HEK293 (cell line): Measurements from ENCODE around the gene PLEKHA6.

Experiments used
- CTCF ChIA-PET: fragments of 350-600 bp; formaldehyde crosslinking; extraction: SDS; loops from one replicate; lab custom pipeline; 2021; ENCODE audit warnings: antibody characterized with exemption; lab: Yijun Ruan, JAX
- POLR2A ChIA-PET: fragments of 300-600 bp; formaldehyde crosslinking; extraction: SDS; loops from one replicate; lab custom pipeline; 2020; ENCODE audit warnings: antibody characterized with exemption, inconsistent platforms; lab: Yijun Ruan, JAX
- H3K27ac ChIP-seq: fragments of 200-500 bp; sonication (Bioruptor generic); 2 replicates; pipeline ENCODE4 v1.5.1; 2014; ENCODE audit warnings: low read depth, low read length, control low read depth, inconsistent platforms; ENCODE audit errors: extremely low read depth
- H3K36me3 ChIP-seq, 2 experiments: fragments of 200-500 bp in 1 of 2; sonication (Bioruptor generic) in 1 of 2; 1 replicate in 1 of 2; 2 replicates in 1 of 2; pipeline ENCODE4 v1.5.1; 2014 to 2017; ENCODE audit warnings: inconsistent platforms in 2 of 2, low read length in 2 of 2; ENCODE audit not compliant: control insufficient read depth in 2 of 2, insufficient read depth in 1 of 2
- H3K4me1 ChIP-seq: fragments of 200-500 bp; sonication (Bioruptor generic); 2 replicates; pipeline ENCODE4 v1.5.1; 2014; ENCODE audit warnings: mild to moderate bottlenecking, low read length, inconsistent platforms; ENCODE audit not compliant: control insufficient read depth, insufficient read depth
- H3K4me3 ChIP-seq: 2 replicates; pipeline ENCODE4 v1.5.1; 2011; ENCODE audit warnings: low read depth, mild to moderate bottlenecking, control low read depth, low read length, moderate library complexity
- H3K9me3 ChIP-seq: fragments of 200-500 bp; sonication (Bioruptor generic); 2 replicates; pipeline ENCODE4 v1.5.1; 2014; ENCODE audit warnings: low read depth, low read length, inconsistent platforms; ENCODE audit not compliant: control insufficient read depth, insufficient read depth
- FEZF1 ChIP-seq: fragments of 450-650 bp; formaldehyde crosslinking; IDR thresholded peaks from 2 replicates; pipeline ENCODE4 v1.5.1; 2016; ENCODE audit warnings: missing biosample characterization, missing genetic modification characterization
- SP7 ChIP-seq: fragments of 450-650 bp; formaldehyde crosslinking; IDR thresholded peaks from 2 replicates; pipeline ENCODE4 v1.5.1; 2016; ENCODE audit warnings: missing biosample characterization, missing genetic modification characterization
- ZBTB6 ChIP-seq: fragments of 450-650 bp; formaldehyde crosslinking; IDR thresholded peaks from 2 replicates; pipeline ENCODE4 v1.5.1; 2017; ENCODE audit warnings: missing biosample characterization, missing genetic modification characterization
- ZFP41 ChIP-seq: fragments of 450-650 bp; formaldehyde crosslinking; IDR thresholded peaks from 2 replicates; pipeline ENCODE4 v1.5.1; 2016; ENCODE audit warnings: missing biosample characterization, missing genetic modification characterization, borderline replicate concordance
- ZNF10 ChIP-seq: fragments of 450-650 bp; formaldehyde crosslinking; IDR thresholded peaks from 2 replicates; pipeline ENCODE4 v1.5.1; 2017; ENCODE audit warnings: missing biosample characterization, missing genetic modification characterization
- ZNF132 ChIP-seq: fragments of 450-650 bp; formaldehyde crosslinking; IDR thresholded peaks from 2 replicates; pipeline ENCODE4 v1.5.1; 2017; ENCODE audit warnings: missing biosample characterization, missing genetic modification characterization, borderline replicate concordance
- ZNF140 ChIP-seq: fragments of 450-650 bp; formaldehyde crosslinking; IDR thresholded peaks from 2 replicates; pipeline ENCODE4 v1.5.1; 2016; ENCODE audit warnings: missing biosample characterization, missing genetic modification characterization
- ZNF174 ChIP-seq: fragments of 450-650 bp; formaldehyde crosslinking; IDR thresholded peaks from 2 replicates; pipeline ENCODE4 v1.5.0; 2017; ENCODE audit warnings: missing biosample characterization, mild to moderate bottlenecking, missing genetic modification characterization
- ZNF2 ChIP-seq: fragments of 450-650 bp; formaldehyde crosslinking; IDR thresholded peaks from 2 replicates; pipeline ENCODE4 v1.5.1; 2016; ENCODE audit warnings: missing biosample characterization, missing genetic modification characterization
- ZNF214 ChIP-seq: fragments of 450-650 bp; formaldehyde crosslinking; IDR thresholded peaks from 2 replicates; pipeline ENCODE4 v1.5.1; 2017; ENCODE audit warnings: missing biosample characterization, mild to moderate bottlenecking, missing genetic modification characterization, borderline replicate concordance
- ZNF23 ChIP-seq: fragments of 450-650 bp; formaldehyde crosslinking; IDR thresholded peaks from 2 replicates; pipeline ENCODE4 v1.5.1; 2016; ENCODE audit warnings: missing biosample characterization, missing genetic modification characterization, borderline replicate concordance
- ZNF280C ChIP-seq: fragments of 450-650 bp; formaldehyde crosslinking; IDR thresholded peaks from 2 replicates; pipeline ENCODE4 v1.5.1; 2016; ENCODE audit warnings: missing biosample characterization, missing genetic modification characterization
- ZNF302 ChIP-seq: fragments of 450-650 bp; formaldehyde crosslinking; IDR thresholded peaks from 2 replicates; pipeline ENCODE4 v1.5.1; 2016; ENCODE audit warnings: missing biosample characterization, missing genetic modification characterization, low read depth
- ZNF398 ChIP-seq: fragments of 450-650 bp; formaldehyde crosslinking; IDR thresholded peaks from 2 replicates; pipeline ENCODE4 v1.5.1; 2017; ENCODE audit warnings: missing biosample characterization, missing genetic modification characterization
- ZNF426 ChIP-seq: fragments of 450-650 bp; formaldehyde crosslinking; IDR thresholded peaks from 2 replicates; pipeline ENCODE4 v1.5.1; 2017; ENCODE audit warnings: missing biosample characterization, missing genetic modification characterization, mild to moderate bottlenecking, inconsistent platforms, moderate library complexity
- ZNF544 ChIP-seq: fragments of 450-650 bp; formaldehyde crosslinking; IDR thresholded peaks from 2 replicates; pipeline ENCODE4 v1.5.0; 2017; ENCODE audit warnings: missing biosample characterization, missing genetic modification characterization
- ZNF558 ChIP-seq: fragments of 450-650 bp; formaldehyde crosslinking; IDR thresholded peaks from 2 replicates; pipeline ENCODE4 v1.5.1; 2016; ENCODE audit warnings: missing biosample characterization, missing genetic modification characterization
- ZNF560 ChIP-seq: fragments of 450-650 bp; formaldehyde crosslinking; IDR thresholded peaks from 2 replicates; pipeline ENCODE4 v1.5.1; 2017; ENCODE audit warnings: missing biosample characterization, missing genetic modification characterization, borderline replicate concordance
- ZNF610 ChIP-seq: fragments of 450-650 bp; formaldehyde crosslinking; IDR thresholded peaks from 2 replicates; pipeline ENCODE4 v1.5.1; 2016; ENCODE audit warnings: missing biosample characterization, missing genetic modification characterization, borderline replicate concordance
- ZNF621 ChIP-seq: fragments of 450-650 bp; formaldehyde crosslinking; IDR thresholded peaks from 2 replicates; pipeline ENCODE4 v1.5.1; 2017; ENCODE audit warnings: missing biosample characterization, missing genetic modification characterization
- ZNF776 ChIP-seq: fragments of 450-650 bp; formaldehyde crosslinking; IDR thresholded peaks from 2 replicates; pipeline ENCODE4 v1.5.0; 2017; ENCODE audit warnings: missing biosample characterization, missing genetic modification characterization, borderline replicate concordance
- ZSCAN18 ChIP-seq: fragments of 450-650 bp; formaldehyde crosslinking; IDR thresholded peaks from 2 replicates; pipeline ENCODE4 v1.5.1; 2016; ENCODE audit warnings: missing biosample characterization, missing genetic modification characterization

The PLEKHA6 gene

GRCh38 chr1:204274446-204274845 is 85.3 kb downstream of the PLEKHA6 start (continued):
- TF ChIP-seq ZNF280C (tag by site-specific recombination) (no peak), ZNF398 (no peak), ZSCAN18 (tag by site-specific recombination) (no peak), ZNF214 (tag by site-specific recombination) (no peak), ZNF610 (tag by site-specific recombination) (no peak), ZNF302 (tag by site-specific recombination) (no peak), ZNF426 (tag by site-specific recombination) (no peak), ZNF544 (no peak), ZNF776 (tag by site-specific recombination) (no peak), SP7 (tag by site-specific recombination) (no peak)

- H3K36me3 ChIP-seq, result peaks cover 0 to 5% of the 10 kb centered on the region in 2 experiments; a peak in 1 of 3 replicates
- H3K4me1 ChIP-seq, result no peaks in the 10 kb centered on the region
- TF ChIP-seq ZNF132 (tag by site-specific recombination) (no peak), FEZF1 (tag by site-specific recombination) (no peak), ZNF140 (tag by site-specific recombination) (no peak), ZNF2 (tag by site-specific recombination) (no peak), ZNF23 (tag by site-specific recombination) (no peak), ZNF174 (tag by site-specific recombination) (no peak), ZNF621 (tag by site-specific recombination) (no peak), ZNF560 (tag by site-specific recombination) (no peak), ZNF558 (tag by site-specific recombination) (no peak), ZNF10 (tag by site-specific recombination) (no peak), ZBTB6 (tag by site-specific recombination) (no peak), ZFP41 (tag by site-specific recombination) (no peak)
- POLR2A ChIA-PET, result no interaction called here
- CTCF ChIA-PET, result interaction anchor here (0.8 kb wide), 1 partner anchor 126 kb away, joined by 4 read pairs; no protein-coding TSS in a partner anchor
- no peaks in the 10 kb centered on the region for H3K9me3 ChIP-seq
- H3K4me3 ChIP-seq, result no peak overlapping the region
- H3K27ac ChIP-seq, result no peak overlapping the region
These were observed 87.2 kb downstream of the PLEKHA6 start for GRCh38 chr1:204272505-204272904.
